Gastroesophageal sphincter (tissue), 4 donors: Measurements from ENCODE around the gene LRRFIP2. TPM values are rescaled to one million over a fixed set of nuclear protein-coding genes. Genes with fewer than 3 reads are reported as not detected.
"Not testable (repeated sequence)": the region's sequence is repeated elsewhere in the genome, so short reads cannot be mapped to it uniquely, and the experiment has no call there.

Experiments used
- ATAC-seq: fragments of 150-250 bp; one replicate; pipeline ENCODE4 v1.9.1; 2016; ENCODE audit warnings: mild to moderate bottlenecking, moderate library complexity
- H3K27ac ChIP-seq, 4 donors: fragments of 200-600 bp; sonication (generic) in 3 of 4; 1 replicate in 3 of 4; 2 replicates in 1 of 4; pipeline ENCODE4 v1.5.1; 2016 to 2019
- H3K27me3 ChIP-seq: fragments of 200-600 bp; sonication (generic); one replicate; pipeline ENCODE4 v1.5.1; 2019
- H3K36me3 ChIP-seq, 2 donors: fragments of 200-600 bp; sonication (generic); one replicate each; pipeline ENCODE4 v1.5.1; 2019; ENCODE audit warnings: control low read depth in 1 of 2
- H3K4me1 ChIP-seq, 3 donors: fragments of 200-600 bp; sonication (generic); 1 replicate in 2 of 3; 2 replicates in 1 of 3; pipeline ENCODE4 v1.5.1; 2016 to 2019; ENCODE audit warnings: control low read depth in 2 of 3
- H3K4me3 ChIP-seq, 2 donors: fragments of 200-600 bp; sonication (generic); one replicate each; pipeline ENCODE4 v1.5.1; 2019; ENCODE audit warnings: mild to moderate bottlenecking in 1 of 2, moderate library complexity in 1 of 2
- H3K9me3 ChIP-seq, 3 donors: fragments of 200-600 bp; sonication (generic); one replicate each; pipeline ENCODE4 v1.5.1; 2017 to 2019; ENCODE audit warnings: control low read depth in 2 of 3
- CTCF ChIP-seq, 4 experiments: fragments of 200-600 bp in 2 of 4; fragments of 450-650 bp in 2 of 4; sonication (generic) in 1 of 4; IDR thresholded peaks; one replicate each; pipeline ENCODE4 v1.5.1; 2017 to 2019; ENCODE audit warnings: antibody characterized with exemption in 4 of 4, mild to moderate bottlenecking in 2 of 4, moderate library complexity in 2 of 4
- EP300 ChIP-seq: sonication (generic); formaldehyde crosslinking; IDR thresholded peaks from one replicate; pipeline ENCODE4 v1.6.1; 2017; ENCODE audit warnings: antibody characterized with exemption, mild to moderate bottlenecking
- POLR2A ChIP-seq, 2 donors: fragments of 450-650 bp; IDR thresholded peaks; one replicate each; pipeline ENCODE4 v1.6.1; 2017; ENCODE audit warnings: antibody characterized with exemption in 2 of 2, mild to moderate bottlenecking in 2 of 2, moderate library complexity in 1 of 2
- POLR2AphosphoS5 ChIP-seq: sonication (generic); formaldehyde crosslinking; IDR thresholded peaks from one replicate; pipeline ENCODE4 v1.6.1; 2017; ENCODE audit warnings: antibody characterized with exemption
- WGBS, 2 donors: methylation state at CpG; one replicate each; pipeline ENCODE4 v1.1.5; 2018; ENCODE audit warnings: low coverage in 1 of 2; 5-methylcytosine and 5-hydroxymethylcytosine counted together
- total RNA-seq, 4 donors: library from RNA; depleted of rRNA; stranded (reverse); fragments of >200 nt; gene quantifications; one replicate each; pipeline ENCODE4 v1.1.0, GENCODE V29; 2016

The LRRFIP2 gene
- total RNA-seq, 4 donors from 2014 or later, result 79.4 to 123 (median 88.4) TPM

GRCh38 chr3:37067577-37067976 lies 106.8 kb downstream of the LRRFIP2 start:
- Histone ChIP-seq H3K4me3 (no peak overlapping the region), H3K4me1 (peaks cover under 1 to 7% (median 1%) of the 10 kb centered on the region in 3 donors), H3K27ac (no peak overlapping the region), H3K36me3 (peaks cover 4 to 79% of the 10 kb centered on the region in 2 donors), H3K9me3 (no peaks in the 10 kb centered on the region), H3K27me3 (no peaks in the 10 kb centered on the region)
- TF ChIP-seq POLR2A (IDR thresholded peaks at IDR 0.05), result no peak
- TF ChIP-seq POLR2AphosphoS5, result no peak
- TF ChIP-seq CTCF (IDR thresholded peaks at IDR 0.05), result no peak
- TF ChIP-seq EP300, result no peak
- WGBS, 2 donors, result 89 to 97% methylated on average over 3 of the region's 3 CpGs
- ATAC-seq, result no peak

- no peaks in the 10 kb centered on the region for H3K9me3 ChIP-seq
- 97 to 100% methylated on average over 3 of the region's 3 CpGs for WGBS, 2 donors
- H3K27ac ChIP-seq, result no peak overlapping the region
- H3K27me3 ChIP-seq, result no peaks in the 10 kb centered on the region
- H3K4me3 ChIP-seq, result no peak overlapping the region
- no peaks in the 10 kb centered on the region for H3K4me1 ChIP-seq
- peaks cover 4 to 85% of the 10 kb centered on the region in 2 donors for H3K36me3 ChIP-seq
- no peak for TF ChIP-seq CTCF (IDR thresholded peaks at IDR 0.05)
- TF ChIP-seq POLR2AphosphoS5, result no peak
- no peak for TF ChIP-seq POLR2A (IDR thresholded peaks at IDR 0.05)
- no peak for TF ChIP-seq EP300
- no peak for ATAC-seq
Measured at GRCh38 chr3:37064747-37065146, 109.6 kb downstream of the LRRFIP2 start.

GRCh38 chr3:37058117-37058516 lies 116.3 kb downstream of the LRRFIP2 start:
- ATAC-seq, result no peak
- Histone ChIP-seq H3K9me3 (no peaks in the 10 kb centered on the region), H3K27me3 (no peaks in the 10 kb centered on the region), H3K36me3 (peaks cover 4 to 85% of the 10 kb centered on the region in 2 donors), H3K27ac (no peak overlapping the region), H3K4me3 (no peak overlapping the region), H3K4me1 (peaks cover 2 to 39% (median 9%) of the 10 kb centered on the region in 3 donors)
- TF ChIP-seq CTCF (IDR thresholded peaks at IDR 0.05) (no peak), EP300 (no peak), POLR2AphosphoS5 (no peak)
- WGBS, 2 donors, result 83 to 98% methylated on average over 2 to 5 of the region's 5 CpGs

GRCh38 chr3:37056826-37057225 lies 117.6 kb downstream of the LRRFIP2 start:
- no peaks in the 10 kb centered on the region for H3K27me3 ChIP-seq
- peaks cover 2 to 47% (median 9%) of the 10 kb centered on the region in 3 donors for H3K4me1 ChIP-seq
- TF ChIP-seq POLR2AphosphoS5, result no peak
- TF ChIP-seq CTCF (IDR thresholded peaks at IDR 0.05), result no peak
- no peak for TF ChIP-seq POLR2A (IDR thresholded peaks at IDR 0.05)
- H3K9me3 ChIP-seq, result no peaks in the 10 kb centered on the region
- H3K4me3 ChIP-seq, result no peak overlapping the region
- no peak for ATAC-seq
- peaks cover 4 to 85% of the 10 kb centered on the region in 2 donors for H3K36me3 ChIP-seq
- peak overlapping the region in 1 of 4 donors; percentile 33 for H3K27ac ChIP-seq

DNA sequence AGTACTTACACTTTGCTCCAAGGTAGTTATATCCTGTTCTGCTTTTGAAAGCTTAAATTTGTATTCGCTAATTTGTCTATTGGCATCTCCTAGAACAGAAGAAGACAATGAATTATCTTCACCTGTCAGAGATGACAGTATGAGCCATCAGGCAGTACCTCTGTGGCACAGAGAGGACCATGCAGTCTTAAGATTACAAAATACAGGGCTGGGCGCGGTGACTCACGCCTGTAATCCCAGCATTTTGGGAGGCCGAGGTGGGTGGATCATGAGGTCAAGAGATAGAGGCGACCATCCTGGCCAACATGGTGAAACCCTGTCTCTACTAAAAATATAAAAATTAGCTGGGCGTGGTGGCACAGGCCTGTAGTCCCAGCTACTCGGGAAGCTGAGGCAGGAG lies 119.3 kb downstream of the LRRFIP2 start:
- WGBS, 2 donors, result 95 to 100% methylated on average over 1 to 3 of the region's 8 CpGs
- Histone ChIP-seq H3K27ac (peak overlapping the region; percentile 27 to 72 (median 69)), H3K4me1 (peaks cover 2 to 50% (median 9%) of the 10 kb centered on the region in 3 donors), H3K36me3 (peaks cover 4 to 85% of the 10 kb centered on the region in 2 donors)
- H3K27me3 ChIP-seq, H3K9me3 ChIP-seq, H3K4me3 ChIP-seq, ATAC-seq: not testable (repeated sequence)
